Prostate gland (tissue), 2 donors: ENCODE data around the gene HIP1R.

ENCODE experiments used
- CTCF ChIP-seq, 4 experiments: fragments of 200-600 bp in 2 of 4; fragments of 450-650 bp in 2 of 4; sonication (generic) in 2 of 4; IDR thresholded peaks; 1 replicate in 3 of 4; 2 replicates in 1 of 4; pipeline ENCODE4 v1.5.1; 2016 to 2019; ENCODE audit warnings: antibody characterized with exemption in 4 of 4, mild to moderate bottlenecking in 2 of 4, moderate library complexity in 2 of 4
- POLR2A ChIP-seq: fragments of 450-650 bp; IDR thresholded peaks from one replicate; pipeline ENCODE4 v1.6.1; 2016; ENCODE audit warnings: antibody characterized with exemption, mild to moderate bottlenecking
- POLR2AphosphoS5 ChIP-seq: sonication (generic); formaldehyde crosslinking; IDR thresholded peaks from one replicate; pipeline ENCODE4 v1.6.1; 2017; ENCODE audit warnings: antibody characterized with exemption

- TF ChIP-seq CTCF (IDR thresholded peaks at IDR 0.05) (no peak), POLR2A (no peak), POLR2AphosphoS5 (no peak)
Observed at GRCh38 chr12:122845865-122846621, 10.8 kb downstream of the HIP1R start.
